Stomach (tissue), 4 donors: Measurements from ENCODE around the gene BRAF.

Source experiments
- EP300 ChIP-seq: sonication (generic); formaldehyde crosslinking; IDR thresholded peaks from one replicate; pipeline ENCODE4 v1.6.1; 2017; ENCODE audit warnings: antibody characterized with exemption
- POLR2A ChIP-seq, 4 donors: fragments of 450-650 bp; IDR thresholded peaks; one replicate each; pipeline ENCODE4 v1.6.1; 2016; ENCODE audit warnings: antibody characterized with exemption in 4 of 4, control low read depth in 2 of 4, mild to moderate bottlenecking in 1 of 4, moderate library complexity in 1 of 4
- POLR2AphosphoS5 ChIP-seq, 3 donors: sonication (generic); formaldehyde crosslinking; IDR thresholded peaks; one replicate each; pipeline ENCODE4 v1.6.1; 2016; ENCODE audit warnings: antibody characterized with exemption in 3 of 3
- TF ChIP-seq, protein P1 (sequence below), 7 experiments: fragments of 450-650 bp in 4 of 7; fragments of 200-600 bp in 3 of 7; sonication (generic) in 3 of 7; IDR thresholded peaks; one replicate each; pipeline ENCODE4 v1.5.1; 2016 to 2019; ENCODE audit warnings: antibody characterized with exemption in 7 of 7, control low read depth in 2 of 7, mild to moderate bottlenecking in 1 of 7

DNA sequence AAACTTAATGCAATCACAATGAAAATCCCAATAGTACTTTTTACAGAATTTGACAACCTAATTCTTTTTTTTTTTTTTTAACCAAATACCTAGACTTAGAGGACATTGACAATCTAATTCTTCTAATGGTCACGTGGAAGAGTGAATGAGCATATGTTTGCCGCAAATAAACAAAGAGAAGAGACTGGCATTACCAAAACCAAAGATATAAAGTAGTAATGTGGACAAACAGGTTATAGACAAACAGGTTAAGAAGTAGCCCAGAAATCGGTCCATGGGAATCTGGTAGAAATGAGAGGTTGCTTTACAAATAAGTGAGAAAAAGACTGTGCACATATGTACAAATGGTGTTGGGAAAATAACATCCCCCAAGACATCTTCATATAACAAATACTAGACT, 27.7 kb downstream of the BRAF start:
- TF ChIP-seq, protein P1, sequence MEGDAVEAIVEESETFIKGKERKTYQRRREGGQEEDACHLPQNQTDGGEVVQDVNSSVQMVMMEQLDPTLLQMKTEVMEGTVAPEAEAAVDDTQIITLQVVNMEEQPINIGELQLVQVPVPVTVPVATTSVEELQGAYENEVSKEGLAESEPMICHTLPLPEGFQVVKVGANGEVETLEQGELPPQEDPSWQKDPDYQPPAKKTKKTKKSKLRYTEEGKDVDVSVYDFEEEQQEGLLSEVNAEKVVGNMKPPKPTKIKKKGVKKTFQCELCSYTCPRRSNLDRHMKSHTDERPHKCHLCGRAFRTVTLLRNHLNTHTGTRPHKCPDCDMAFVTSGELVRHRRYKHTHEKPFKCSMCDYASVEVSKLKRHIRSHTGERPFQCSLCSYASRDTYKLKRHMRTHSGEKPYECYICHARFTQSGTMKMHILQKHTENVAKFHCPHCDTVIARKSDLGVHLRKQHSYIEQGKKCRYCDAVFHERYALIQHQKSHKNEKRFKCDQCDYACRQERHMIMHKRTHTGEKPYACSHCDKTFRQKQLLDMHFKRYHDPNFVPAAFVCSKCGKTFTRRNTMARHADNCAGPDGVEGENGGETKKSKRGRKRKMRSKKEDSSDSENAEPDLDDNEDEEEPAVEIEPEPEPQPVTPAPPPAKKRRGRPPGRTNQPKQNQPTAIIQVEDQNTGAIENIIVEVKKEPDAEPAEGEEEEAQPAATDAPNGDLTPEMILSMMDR (IDR thresholded peaks at IDR 0.05) = no peak
- TF ChIP-seq POLR2A (IDR thresholded peaks at IDR 0.05) (no peak), EP300 (no peak), POLR2AphosphoS5 (IDR thresholded peaks at IDR 0.05) (no peak)
